GM12878 (cell line): ENCODE data around the gene SC5D. TPM values are rescaled to one million over a fixed set of nuclear protein-coding genes. Genes with fewer than 3 reads are reported as not detected.

Experiments
- ATAC-seq: fragments of 200-7000 bp; cut with Tn5 transposase; 3 replicates; pipeline ENCODE4 v1.9.1; 2020; ENCODE audit warnings: mild to moderate bottlenecking, moderate library complexity
- BruUV-seq: library from RNA; stranded (reverse); fragments of 400-500 nt; replicated peaks from 2 replicates; lab custom pipeline; 2021; lab: Mats Ljungman, UMichigan
- CTCF ChIA-PET: fragments of 300-600 bp; sonication (Branson Sonifier 250); formaldehyde crosslinking; extraction: SDS; loops from one replicate; lab custom pipeline; 2021; ENCODE audit warnings: inconsistent platforms; lab: Yijun Ruan, JAX
- POLR2A ChIA-PET: fragments of 350-600 bp; formaldehyde crosslinking; extraction: SDS; loops from one replicate; lab custom pipeline; 2021; ENCODE audit warnings: inconsistent platforms; lab: Charles Lee
- RAD21 ChIA-PET: fragments of 300-600 bp; sonication (Branson Sonifier 250); formaldehyde crosslinking; loops from one replicate; lab custom pipeline; 2023; ENCODE audit warnings: antibody characterized with exemption; ENCODE audit not compliant: unreplicated experiment; lab: Charles Lee
- SMC1A ChIA-PET: fragments of 300-600 bp; sonication (Branson Sonifier 250); formaldehyde crosslinking; loops from one replicate; lab custom pipeline; 2023; ENCODE audit not compliant: unreplicated experiment, uncharacterized antibody; lab: Charles Lee
- DNase-seq: peaks from one replicate; pipeline ENCODE4 v3.0.0-alpha.2; 2011; ENCODE audit warnings: low read depth, low spot score
- FAIRE-seq: peaks from 3 replicates; lab custom pipeline; 2011; peaks lifted over from hg19 to GRCh38; lab: Jason Lieb, UNC
- H2AFZ ChIP-seq: 2 replicates; pipeline ENCODE4 v1.6.0; 2011; ENCODE audit warnings: low read depth, low read length, control low read depth; ENCODE audit not compliant: control insufficient read depth
- H3K27ac ChIP-seq: 2 replicates; pipeline ENCODE4 v1.5.1; 2011; ENCODE audit warnings: control low read depth; ENCODE audit not compliant: control insufficient read depth, insufficient read depth
- H3K27me3 ChIP-seq, 2 experiments: replicated peaks in 1 of 2; 2 replicates each; pipeline versions ENCODE4 v1.6.0 to v1.6.1; 2011; ENCODE audit warnings: low read length in 1 of 2; ENCODE audit not compliant: control insufficient read depth in 2 of 2, insufficient read depth in 2 of 2
- H3K36me3 ChIP-seq, 2 experiments: 2 replicates each; pipeline ENCODE4 v1.5.1; 2011; ENCODE audit warnings: low read length in 1 of 2; ENCODE audit not compliant: control insufficient read depth in 2 of 2, insufficient read depth in 2 of 2
- H3K4me1 ChIP-seq: 2 replicates; pipeline ENCODE4 v1.6.1; 2011; ENCODE audit warnings: mild to moderate bottlenecking, low read length, moderate library complexity, mixed read lengths; ENCODE audit not compliant: control insufficient read depth, insufficient read depth
- H3K4me2 ChIP-seq: 2 replicates; pipeline ENCODE4 v1.6.0; 2011; ENCODE audit warnings: control low read depth; ENCODE audit not compliant: control insufficient read depth, insufficient read depth
- H3K4me3 ChIP-seq: fragments of 200-600 bp; sonication (generic); 2 replicates; pipeline ENCODE4 v1.5.1; 2016
- H3K79me2 ChIP-seq: 2 replicates; pipeline ENCODE4 v1.6.0; 2011; ENCODE audit warnings: low read length; ENCODE audit not compliant: control insufficient read depth, insufficient read depth
- H3K9ac ChIP-seq: 2 replicates; pipeline ENCODE4 v1.8.0; 2011; ENCODE audit warnings: low read length, control low read depth, mixed read lengths; ENCODE audit not compliant: control insufficient read depth, insufficient read depth
- H3K9me3 ChIP-seq: replicated peaks from 3 replicates; pipeline ENCODE4 v1.5.1; 2011; ENCODE audit warnings: mild to moderate bottlenecking, low read length; ENCODE audit not compliant: control insufficient read depth, insufficient read depth
- H4K20me1 ChIP-seq: 2 replicates; pipeline ENCODE4 v1.6.0; 2011; ENCODE audit not compliant: control insufficient read depth, insufficient read depth
- ATF7 ChIP-seq: fragments of 450-650 bp; IDR thresholded peaks from 2 replicates; pipeline ENCODE4 v1.6.1; 2016; ENCODE audit warnings: low read depth, mild to moderate bottlenecking
- BRCA1 ChIP-seq: IDR thresholded peaks from 2 replicates; pipeline ENCODE4 v1.6.1; 2011; ENCODE audit warnings: low read depth, low read length, improper control_type of control experiment
- CBX3 ChIP-seq: fragments of 200-600 bp; sonication (generic); IDR thresholded peaks from 2 replicates; pipeline ENCODE4 v1.6.1; 2016; ENCODE audit warnings: low read depth, borderline replicate concordance
- EED ChIP-seq: sonication (generic); IDR thresholded peaks from 2 replicates; pipeline ENCODE4 v1.6.1; 2016; ENCODE audit warnings: antibody characterized with exemption, low read depth
- EZH2 ChIP-seq: IDR thresholded peaks from 2 replicates; pipeline ENCODE4 v1.6.1; 2012; ENCODE audit warnings: low read depth, mild to moderate bottlenecking, control low read depth, inconsistent platforms, low read length, borderline replicate concordance; ENCODE audit not compliant: control insufficient read depth
- FOS ChIP-seq: IDR thresholded peaks from 3 replicates; pipeline ENCODE4 v1.6.1; 2011; ENCODE audit warnings: borderline replicate concordance; ENCODE audit not compliant: insufficient read length; ENCODE audit errors: extremely low read depth
- IKZF2 ChIP-seq, 2 experiments: fragments of 450-650 bp; IDR thresholded peaks; 2 replicates each; pipeline ENCODE4 v1.6.1; 2017; ENCODE audit warnings: mild to moderate bottlenecking in 2 of 2, moderate library complexity in 2 of 2
- KLF5 ChIP-seq: fragments of 450-650 bp; IDR thresholded peaks from 2 replicates; pipeline ENCODE4 v1.6.1; 2014; ENCODE audit warnings: mild to moderate bottlenecking; ENCODE audit not compliant: partially characterized antibody
- RAD51 ChIP-seq: fragments of 450-650 bp; IDR thresholded peaks from 2 replicates; pipeline ENCODE4 v1.6.1; 2016; ENCODE audit warnings: moderate library complexity, mild to moderate bottlenecking, inconsistent platforms
- RB1 ChIP-seq: fragments of 450-650 bp; formaldehyde crosslinking; IDR thresholded peaks from 2 replicates; pipeline ENCODE4 v1.6.1; 2017; ENCODE audit warnings: mild to moderate bottlenecking, borderline replicate concordance
- RELA ChIP-seq: fragments of 450-650 bp; IDR thresholded peaks from 2 replicates; pipeline ENCODE4 v1.8.0; 2014; ENCODE audit warnings: borderline replicate concordance; ENCODE audit not compliant: partially characterized antibody
- TCF7 ChIP-seq: IDR thresholded peaks from 2 replicates; pipeline ENCODE4 v1.6.1; 2014; ENCODE audit warnings: antibody characterized with exemption, borderline replicate concordance
- ZBED1 ChIP-seq: IDR thresholded peaks from 2 replicates; pipeline ENCODE4 v1.6.1; 2016; ENCODE audit warnings: borderline replicate concordance
- in situ Hi-C: fragments of 300-500 bp; cut with MboI; formaldehyde crosslinking; loops from 9 replicates; pipeline ENCODE4 v1.14.3; 2018; ENCODE audit warnings: mixed read lengths
- intact Hi-C: fragments of 100-400 bp; cut with micrococcal nuclease; formaldehyde crosslinking; loops from one replicate; pipeline ENCODE4 v1.14.2; 2022; ENCODE audit not compliant: unreplicated experiment
- polyA plus RNA-seq, 11 experiments: library from polyadenylated mRNA; depleted of rRNA in 4 of 11; unstranded in 6 of 11; stranded (reverse) in 5 of 11; fragments of >200 nt; fragmentation: Nextera tagmentation in 4 of 11; fragmentation: Illumina TruSeq in 1 of 11; extraction: Ambion mirVana in 4 of 11; extraction: Trizol in 1 of 11; gene quantifications; 1 replicate in 1 of 11; 2 replicates in 10 of 11; pipeline versions ENCODE4 v1.2.1 to v1.2.3, GENCODE V29; 2011 to 2016; ENCODE audit warnings: inconsistent platforms in 2 of 11, missing spikeins in 2 of 11, low read depth in 1 of 11
- total RNA-seq, 4 experiments: library from RNA; depleted of rRNA in 3 of 4; stranded (reverse); fragments of >200 nt in 3 of 4; fragmentation: Illumina TruSeq in 1 of 4; extraction: Trizol in 1 of 4; gene quantifications; 2 replicates each; pipeline versions ENCODE4 v1.2.1 to v1.2.3, GENCODE V29; 2013 to 2021
- TF ChIP-seq, protein P1 (sequence below): fragments of 450-650 bp; formaldehyde crosslinking; IDR thresholded peaks from 2 replicates; pipeline ENCODE4 v1.4.0; 2020; ENCODE audit warnings: mild to moderate bottlenecking, moderate library complexity
- TF ChIP-seq, protein P2 (sequence below): IDR thresholded peaks from 2 replicates; pipeline ENCODE4 v1.6.1; 2011; ENCODE audit warnings: borderline replicate concordance, low read depth, mild to moderate bottlenecking, moderate library complexity, low read length; ENCODE audit not compliant: insufficient read depth, poor library complexity, severe bottlenecking
- TF ChIP-seq, protein P3 (sequence below): fragments of 450-650 bp; IDR thresholded peaks from 2 replicates; pipeline ENCODE4 v1.6.1; 2014; ENCODE audit warnings: mild to moderate bottlenecking

SC5D gene
- total and polyA plus RNA-seq, 10 of the 15 experiments (the other 5 are each of a cell fraction or from before 2014, with no cell fraction given), result 23.7 to 134 (median 30.8) TPM

DNA sequence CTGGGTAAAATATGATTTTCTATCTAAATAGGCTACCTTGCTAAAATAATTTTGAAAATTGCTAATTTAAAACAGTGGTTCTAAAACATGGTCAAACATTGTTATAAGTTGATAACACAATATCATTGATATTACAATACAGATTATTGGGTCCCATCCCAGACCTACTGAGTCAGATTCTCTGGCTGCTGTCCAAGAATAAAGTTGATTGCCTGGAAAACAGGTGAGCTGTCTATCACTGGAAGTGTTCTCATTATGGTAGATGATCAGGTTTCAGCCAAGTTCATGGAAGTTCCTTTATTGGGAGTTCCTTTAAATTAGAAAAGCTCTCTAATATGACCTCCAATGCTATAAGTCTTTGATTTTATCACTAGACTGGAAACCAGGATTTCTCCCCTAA, 52.3 kb downstream of the SC5D start:
- Histone ChIP-seq H4K20me1 (no peaks in the 10 kb centered on the region), H3K27ac (no peak overlapping the region), H3K9ac (no peak overlapping the region), H3K4me3 (no peak overlapping the region), H3K9me3 (no peaks in the 10 kb centered on the region), H3K79me2 (no peaks in the 10 kb centered on the region), H3K27me3 (no peaks in the 10 kb centered on the region; a peak in 1 of 4 replicates), H2AFZ (no peak overlapping the region), H3K4me2 (no peak overlapping the region), H3K4me1 (peaks cover 25% of the 10 kb centered on the region), H3K36me3 (no peaks in the 10 kb centered on the region)
- ChIA-PET SMC1A (interaction anchor here (1.0 to 17.0 kb wide), 8 partner anchors 9 to 226 kb away, joined by 3 to 338 read pairs (median 6); no protein-coding TSS in a partner anchor), POLR2A (interaction anchor here (0.9 to 1.5 kb wide), 3 partner anchors 9 to 23 kb away, joined by 3 to 5 read pairs (median 4); no protein-coding TSS in a partner anchor), RAD21 (interaction anchor here (1.2 to 1.8 kb wide), 2 partner anchors 9 to 23 kb away, joined by 3 to 12 read pairs; no protein-coding TSS in a partner anchor), CTCF (interaction anchor here (1.1 to 1.7 kb wide), 5 partner anchors 10 to 63 kb away, joined by 3 to 7 read pairs (median 4); no protein-coding TSS in a partner anchor)
- intact Hi-C loops, result no loop called here
- no TSS peak for BruUV-seq
- ATAC-seq, result no peak
- no peak for FAIRE-seq
- DNase-seq, result no peak
- in situ Hi-C loops, result no loop called here
- TF ChIP-seq, protein P1, sequence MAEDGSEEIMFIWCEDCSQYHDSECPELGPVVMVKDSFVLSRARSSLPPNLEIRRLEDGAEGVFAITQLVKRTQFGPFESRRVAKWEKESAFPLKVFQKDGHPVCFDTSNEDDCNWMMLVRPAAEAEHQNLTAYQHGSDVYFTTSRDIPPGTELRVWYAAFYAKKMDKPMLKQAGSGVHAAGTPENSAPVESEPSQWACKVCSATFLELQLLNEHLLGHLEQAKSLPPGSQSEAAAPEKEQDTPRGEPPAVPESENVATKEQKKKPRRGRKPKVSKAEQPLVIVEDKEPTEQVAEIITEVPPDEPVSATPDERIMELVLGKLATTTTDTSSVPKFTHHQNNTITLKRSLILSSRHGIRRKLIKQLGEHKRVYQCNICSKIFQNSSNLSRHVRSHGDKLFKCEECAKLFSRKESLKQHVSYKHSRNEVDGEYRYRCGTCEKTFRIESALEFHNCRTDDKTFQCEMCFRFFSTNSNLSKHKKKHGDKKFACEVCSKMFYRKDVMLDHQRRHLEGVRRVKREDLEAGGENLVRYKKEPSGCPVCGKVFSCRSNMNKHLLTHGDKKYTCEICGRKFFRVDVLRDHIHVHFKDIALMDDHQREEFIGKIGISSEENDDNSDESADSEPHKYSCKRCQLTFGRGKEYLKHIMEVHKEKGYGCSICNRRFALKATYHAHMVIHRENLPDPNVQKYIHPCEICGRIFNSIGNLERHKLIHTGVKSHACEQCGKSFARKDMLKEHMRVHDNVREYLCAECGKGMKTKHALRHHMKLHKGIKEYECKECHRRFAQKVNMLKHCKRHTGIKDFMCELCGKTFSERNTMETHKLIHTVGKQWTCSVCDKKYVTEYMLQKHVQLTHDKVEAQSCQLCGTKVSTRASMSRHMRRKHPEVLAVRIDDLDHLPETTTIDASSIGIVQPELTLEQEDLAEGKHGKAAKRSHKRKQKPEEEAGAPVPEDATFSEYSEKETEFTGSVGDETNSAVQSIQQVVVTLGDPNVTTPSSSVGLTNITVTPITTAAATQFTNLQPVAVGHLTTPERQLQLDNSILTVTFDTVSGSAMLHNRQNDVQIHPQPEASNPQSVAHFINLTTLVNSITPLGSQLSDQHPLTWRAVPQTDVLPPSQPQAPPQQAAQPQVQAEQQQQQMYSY (CRISPR knock-in tag), result no peak
- TF ChIP-seq RAD51 (no peak), CBX3 (no peak), EZH2 (no peak), RELA (no peak), RB1 (no peak), ZBED1 (no peak), KLF5 (no peak), TCF7 (no peak), FOS (no peak), BRCA1 (no peak), EED (no peak), IKZF2 (IDR thresholded peaks at IDR 0.05) (no peak), ATF7 (no peak)
- TF ChIP-seq, protein P2, sequence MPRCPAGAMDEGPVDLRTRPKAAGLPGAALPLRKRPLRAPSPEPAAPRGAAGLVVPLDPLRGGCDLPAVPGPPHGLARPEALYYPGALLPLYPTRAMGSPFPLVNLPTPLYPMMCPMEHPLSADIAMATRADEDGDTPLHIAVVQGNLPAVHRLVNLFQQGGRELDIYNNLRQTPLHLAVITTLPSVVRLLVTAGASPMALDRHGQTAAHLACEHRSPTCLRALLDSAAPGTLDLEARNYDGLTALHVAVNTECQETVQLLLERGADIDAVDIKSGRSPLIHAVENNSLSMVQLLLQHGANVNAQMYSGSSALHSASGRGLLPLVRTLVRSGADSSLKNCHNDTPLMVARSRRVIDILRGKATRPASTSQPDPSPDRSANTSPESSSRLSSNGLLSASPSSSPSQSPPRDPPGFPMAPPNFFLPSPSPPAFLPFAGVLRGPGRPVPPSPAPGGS, result no peak
- TF ChIP-seq, protein P3, sequence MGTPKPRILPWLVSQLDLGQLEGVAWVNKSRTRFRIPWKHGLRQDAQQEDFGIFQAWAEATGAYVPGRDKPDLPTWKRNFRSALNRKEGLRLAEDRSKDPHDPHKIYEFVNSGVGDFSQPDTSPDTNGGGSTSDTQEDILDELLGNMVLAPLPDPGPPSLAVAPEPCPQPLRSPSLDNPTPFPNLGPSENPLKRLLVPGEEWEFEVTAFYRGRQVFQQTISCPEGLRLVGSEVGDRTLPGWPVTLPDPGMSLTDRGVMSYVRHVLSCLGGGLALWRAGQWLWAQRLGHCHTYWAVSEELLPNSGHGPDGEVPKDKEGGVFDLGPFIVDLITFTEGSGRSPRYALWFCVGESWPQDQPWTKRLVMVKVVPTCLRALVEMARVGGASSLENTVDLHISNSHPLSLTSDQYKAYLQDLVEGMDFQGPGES, result no peak
